GM12878 (cell line): Measurements from ENCODE around the gene TMTC1.

Source experiments
- BACH1 ChIP-seq: fragments of 450-650 bp; IDR thresholded peaks from 2 replicates; pipeline ENCODE4 v1.6.1; 2017; ENCODE audit warnings: mild to moderate bottlenecking, borderline replicate concordance
- ELK1 ChIP-seq: IDR thresholded peaks from 2 replicates; pipeline ENCODE4 v1.6.1; 2012; ENCODE audit warnings: low read depth, low read length, improper control_type of control experiment
- POLR2A ChIP-seq: IDR thresholded peaks from 2 replicates; pipeline ENCODE4 v1.6.1; 2011; ENCODE audit warnings: low read depth, mild to moderate bottlenecking, low read length
- SIN3A ChIP-seq: IDR thresholded peaks from 2 replicates; pipeline ENCODE4 v1.6.1; 2012; ENCODE audit warnings: low read depth, low read length, improper control_type of control experiment
- USF2 ChIP-seq: IDR thresholded peaks from 2 replicates; pipeline ENCODE4 v1.6.1; 2011; ENCODE audit warnings: low read depth, low read length, improper control_type of control experiment, borderline replicate concordance

GRCh38 chr12:29709054-29709453 is 74.7 kb downstream of the TMTC1 start:
- TF ChIP-seq POLR2A (no peak), ELK1 (no peak), BACH1 (no peak), USF2 (no peak), SIN3A (no peak)
